Glutamatergic neuron (in vitro differentiated cells): ENCODE measurements around the gene LCMT1. TPM values are rescaled to one million over a fixed set of nuclear protein-coding genes. Genes with fewer than 3 reads are reported as not detected.

ENCODE experiments used
- DNase-seq: peaks from one replicate; pipeline ENCODE4 v3.0.0; 2022
- H3K27ac Mint-ChIP-seq: one replicate; pipeline ENCODE4 v1.8.0; 2020; ENCODE audit warnings: mild to moderate bottlenecking, mixed read lengths, inconsistent platforms; ENCODE audit not compliant: unreplicated experiment
- H3K27me3 Mint-ChIP-seq: one replicate; pipeline ENCODE4 v1.8.0; 2020; ENCODE audit warnings: mild to moderate bottlenecking, moderate library complexity, mixed read lengths, inconsistent platforms; ENCODE audit not compliant: unreplicated experiment
- H3K36me3 Mint-ChIP-seq: one replicate; pipeline ENCODE4 v1.8.0; 2020; ENCODE audit warnings: mild to moderate bottlenecking, mixed read lengths, inconsistent platforms; ENCODE audit not compliant: unreplicated experiment
- H3K4me1 Mint-ChIP-seq: one replicate; pipeline ENCODE4 v1.8.0; 2020; ENCODE audit warnings: mild to moderate bottlenecking, low read depth, mixed read lengths, inconsistent platforms; ENCODE audit not compliant: unreplicated experiment
- H3K4me3 Mint-ChIP-seq: one replicate; pipeline ENCODE4 v1.8.0; 2020; ENCODE audit warnings: mild to moderate bottlenecking, mixed read lengths, inconsistent platforms; ENCODE audit not compliant: unreplicated experiment
- H3K9me3 Mint-ChIP-seq: one replicate; pipeline ENCODE4 v1.8.0; 2020; ENCODE audit warnings: mild to moderate bottlenecking, moderate library complexity, mixed read lengths, inconsistent platforms; ENCODE audit not compliant: unreplicated experiment
- CTCF ChIP-seq: fragments of 200-600 bp; sonication (generic); IDR thresholded peaks from one replicate; pipeline ENCODE4 v1.5.0; 2021; ENCODE audit not compliant: partially characterized antibody, unreplicated experiment
- total RNA-seq: library from RNA; stranded (reverse); fragmentation: NEBNext Ultra II Directional; extraction: Animal tissue kit (Norgen Biotek cat#: 25700); gene quantifications from one replicate; pipeline ENCODE4 v1.2.1, GENCODE V29; 2021; ENCODE audit not compliant: unreplicated experiment

The LCMT1 gene
- total RNA-seq, 1 donor from 2014 or later, result 67.6 TPM

- Mint-ChIP-seq H3K27ac (no peak overlapping the region), H3K36me3 (no peaks in the 10 kb centered on the region), H3K4me1 (no peaks in the 10 kb centered on the region), H3K4me3 (no peak overlapping the region), H3K9me3 (no peaks in the 10 kb centered on the region), H3K27me3 (peaks cover 2% of the 10 kb centered on the region)
- DNase-seq, result no peak
- no peak for TF ChIP-seq CTCF
These were observed 101.1 kb downstream of the LCMT1 start for GRCh38 chr16:25212636-25213035.

- peaks cover 2% of the 10 kb centered on the region for H3K27me3 Mint-ChIP-seq
- no peaks in the 10 kb centered on the region for H3K9me3 Mint-ChIP-seq
- H3K27ac Mint-ChIP-seq, result no peak overlapping the region
- H3K4me1 Mint-ChIP-seq, result no peaks in the 10 kb centered on the region
- no peak for DNase-seq
- H3K4me3 Mint-ChIP-seq, result no peak overlapping the region
- TF ChIP-seq CTCF, result no peak
- H3K36me3 Mint-ChIP-seq, result no peaks in the 10 kb centered on the region
These were observed 102.3 kb downstream of the LCMT1 start for GRCh38 chr16:25213709-25214397.

- no peaks in the 10 kb centered on the region for H3K4me1 Mint-ChIP-seq
- no peaks in the 10 kb centered on the region for H3K9me3 Mint-ChIP-seq
- no peak overlapping the region for H3K27ac Mint-ChIP-seq
- no peak overlapping the region for H3K4me3 Mint-ChIP-seq
- no peaks in the 10 kb centered on the region for H3K36me3 Mint-ChIP-seq
- H3K27me3 Mint-ChIP-seq, result peaks cover 2% of the 10 kb centered on the region
- no peak for DNase-seq
- TF ChIP-seq CTCF, result no peak
These were observed 105.6 kb downstream of the LCMT1 start for GRCh38 chr16:25217112-25217511.

GRCh38 chr16:25217921-25218320 lies 106.4 kb downstream of the LCMT1 start:
- DNase-seq, result no peak
- no peaks in the 10 kb centered on the region for H3K9me3 Mint-ChIP-seq
- H3K4me3 Mint-ChIP-seq, result no peak overlapping the region
- no peaks in the 10 kb centered on the region for H3K36me3 Mint-ChIP-seq
- peaks cover 2% of the 10 kb centered on the region for H3K27me3 Mint-ChIP-seq
- no peak for TF ChIP-seq CTCF
- H3K4me1 Mint-ChIP-seq, result no peaks in the 10 kb centered on the region
- no peak overlapping the region for H3K27ac Mint-ChIP-seq

- no peaks in the 10 kb centered on the region for H3K9me3 Mint-ChIP-seq
- H3K36me3 Mint-ChIP-seq, result no peaks in the 10 kb centered on the region
- peaks cover 2% of the 10 kb centered on the region for H3K27me3 Mint-ChIP-seq
- TF ChIP-seq CTCF, result no peak
- no peaks in the 10 kb centered on the region for H3K4me1 Mint-ChIP-seq
- DNase-seq, result no peak
- H3K4me3 Mint-ChIP-seq, result no peak overlapping the region
- H3K27ac Mint-ChIP-seq, result no peak overlapping the region
These were observed 107.7 kb downstream of the LCMT1 start for GRCh38 chr16:25219070-25219737.
